Panc1 (cell line): Measurements from ENCODE around the gene SEC16A.

ENCODE experiments used
- CTCF ChIP-seq: fragments of 450-650 bp; IDR thresholded peaks from 2 replicates; pipeline ENCODE4 v1.5.1; 2017; ENCODE audit warnings: mild to moderate bottlenecking
- POLR2AphosphoS5 ChIP-seq: IDR thresholded peaks from 2 replicates; pipeline ENCODE4 v1.6.1; 2012; ENCODE audit warnings: mild to moderate bottlenecking, low read depth, low read length, moderate library complexity
- REST ChIP-seq, 2 experiments: IDR thresholded peaks; 2 replicates each; pipeline ENCODE4 v1.6.1; 2011 to 2012; ENCODE audit warnings: low read depth in 2 of 2, control low read depth in 1 of 2, low read length in 1 of 2, mild to moderate bottlenecking in 1 of 2, moderate library complexity in 1 of 2; ENCODE audit not compliant: insufficient read depth in 1 of 2
- SIN3A ChIP-seq: IDR thresholded peaks from 2 replicates; pipeline ENCODE4 v1.6.1; 2012; ENCODE audit warnings: low read depth, mild to moderate bottlenecking, low read length, moderate library complexity, borderline replicate concordance; ENCODE audit not compliant: insufficient read depth
- TCF7L2 ChIP-seq: IDR thresholded peaks from 2 replicates; pipeline ENCODE4 v1.6.1; 2011; ENCODE audit warnings: mild to moderate bottlenecking, low read depth, low read length, inconsistent platforms

- no peak for TF ChIP-seq CTCF
- no peak for TF ChIP-seq SIN3A
- no peak for TF ChIP-seq POLR2AphosphoS5
- no peak for TF ChIP-seq REST (IDR thresholded peaks at IDR 0.05; ENCODE audit: insufficient read depth in 1 of 2, low read depth in 2 of 2, low read length in 1 of 2)
- TF ChIP-seq TCF7L2: no peak
Observed at GRCh38 chr9:136531186-136531903, 48.5 kb upstream of the SEC16A start.
